ENCODE measurements around the gene PNMA1.

- TF ChIP-seq CTCF (IDR thresholded peaks at IDR 0.05) (no peak), POLR2A (IDR thresholded peaks at IDR 0.05) (no peak)
Measured at GRCh38 chr14:73740618-73741326, 26.6 kb upstream of the PNMA1 start.
